ENCODE measurements around the gene UBE2F. TPM values are rescaled to one million over a fixed set of nuclear protein-coding genes. Genes with fewer than 3 reads are reported as not detected.
A peak's percentile ranks its signal among the peaks of the same experiment; 100 is the strongest.
"Not testable (repeated sequence)": the region's sequence is repeated elsewhere in the genome, so short reads cannot be mapped to it uniquely, and the experiment has no call there.

Gene UBE2F
- total and polyA plus RNA-seq, 2 of the 13 experiments (the other 11 are each of a cell fraction or from before 2014, with no cell fraction given): 35.4 to 73.1 TPM

DNA sequence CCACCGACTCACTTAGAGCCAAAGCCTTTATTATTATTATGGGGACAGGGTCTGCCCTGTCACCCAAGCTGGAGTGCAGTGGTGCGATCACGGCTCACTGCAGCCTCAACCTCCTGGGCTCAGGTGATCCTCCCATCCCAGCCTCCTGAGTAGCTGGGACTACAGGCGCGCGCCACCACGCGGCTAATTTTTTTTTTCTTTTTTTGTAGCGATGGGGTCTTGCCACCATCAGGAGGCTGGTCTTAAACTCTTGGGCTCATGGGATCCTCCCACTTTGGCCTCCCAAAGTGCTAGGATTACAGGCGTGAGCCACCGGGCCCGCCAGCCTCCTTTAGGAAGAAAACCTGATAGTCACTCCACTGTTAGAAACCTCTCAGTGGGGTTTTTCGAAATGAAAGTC lies 970 bp upstream of the UBE2F start:
- Histone ChIP-seq H3K4me3 (replicated peaks in 1 of 3; ENCODE audit: insufficient read depth in 1 of 3, low read depth in 2 of 3, low read length in 3 of 3) (peak overlapping the region; percentile 72 to 89 (median 78)), H3K9me3 (ENCODE audit: low read length) (peaks cover 15% of the 10 kb centered on the region), H3K4me1 (ENCODE audit: insufficient read depth, low read length) (peaks cover 43% of the 10 kb centered on the region), H3K79me2 (ENCODE audit: insufficient read depth, low read length) (peaks cover 36% of the 10 kb centered on the region), H4K20me1 (ENCODE audit: insufficient read depth, low read length) (peaks cover 24% of the 10 kb centered on the region), H3K27me3 (ENCODE audit: control insufficient read depth in 1 of 2, insufficient read depth in 2 of 2, low read length in 2 of 2) (peaks cover 0 to 25% of the 10 kb centered on the region in 2 experiments; a peak in 3 of 5 replicates), H3K9ac (ENCODE audit: insufficient read depth, low read depth, low read length) (peak overlapping the region; percentile 67), H3K4me2 (ENCODE audit: low read depth, low read length) (peak overlapping the region; percentile 88), H2AFZ (ENCODE audit: low read length) (peak overlapping the region; percentile 29)
- DNase-seq (ENCODE audit: low spot score); CTCF ChIA-PET (ENCODE audit: low intra/inter-chr PET ratio, low total read pairs); H3K36me3 ChIP-seq (replicated peaks in 1 of 2; ENCODE audit: control insufficient read depth in 1 of 2, insufficient read depth in 2 of 2, low read length in 2 of 2); BruUV-seq (replicated peaks); FAIRE-seq; ATAC-seq; H3K27ac ChIP-seq (ENCODE audit: extremely low read length, insufficient read depth, low read length); POLR2A ChIA-PET; TF ChIP-seq LCORL (IDR thresholded peaks at IDR 0.05): not testable (repeated sequence)
- TF ChIP-seq, protein P1, sequence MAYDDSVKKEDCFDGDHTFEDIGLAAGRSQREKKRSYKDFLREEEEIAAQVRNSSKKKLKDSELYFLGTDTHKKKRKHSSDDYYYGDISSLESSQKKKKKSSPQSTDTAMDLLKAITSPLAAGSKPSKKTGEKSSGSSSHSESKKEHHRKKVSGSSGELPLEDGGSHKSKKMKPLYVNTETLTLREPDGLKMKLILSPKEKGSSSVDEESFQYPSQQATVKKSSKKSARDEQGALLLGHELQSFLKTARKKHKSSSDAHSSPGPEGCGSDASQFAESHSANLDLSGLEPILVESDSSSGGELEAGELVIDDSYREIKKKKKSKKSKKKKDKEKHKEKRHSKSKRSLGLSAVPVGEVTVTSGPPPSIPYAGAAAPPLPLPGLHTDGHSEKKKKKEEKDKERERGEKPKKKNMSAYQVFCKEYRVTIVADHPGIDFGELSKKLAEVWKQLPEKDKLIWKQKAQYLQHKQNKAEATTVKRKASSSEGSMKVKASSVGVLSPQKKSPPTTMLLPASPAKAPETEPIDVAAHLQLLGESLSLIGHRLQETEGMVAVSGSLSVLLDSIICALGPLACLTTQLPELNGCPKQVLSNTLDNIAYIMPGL (CRISPR knock-in tag; IDR thresholded peaks at IDR 0.05; ENCODE audit: borderline replicate concordance in 1 of 2, low read depth in 1 of 2): 0 out of 4 replicates have a peak, but pooled peaks of 1 of the 2 experiments have one; percentile 2
- TF ChIP-seq ZNF674 (CRISPR knock-in tag; IDR thresholded peaks at IDR 0.05; ENCODE audit: low read depth) (0 out of 2 replicates have a peak, but pooled peaks have one; percentile 9), ZNF776 (CRISPR knock-in tag; IDR thresholded peaks at IDR 0.05) (0 out of 2 replicates have a peak, but pooled peaks have one; percentile 4), LCORL (CRISPR knock-in tag; IDR thresholded peaks at IDR 0.05) (0 out of 2 replicates have a peak, but pooled peaks have one; percentile 2), ZNF292 (CRISPR knock-in tag; IDR thresholded peaks at IDR 0.05; ENCODE audit: borderline replicate concordance, low read depth) (0 out of 2 replicates have a peak, but pooled peaks have one; percentile 0)
- TF ChIP-seq, protein P2, sequence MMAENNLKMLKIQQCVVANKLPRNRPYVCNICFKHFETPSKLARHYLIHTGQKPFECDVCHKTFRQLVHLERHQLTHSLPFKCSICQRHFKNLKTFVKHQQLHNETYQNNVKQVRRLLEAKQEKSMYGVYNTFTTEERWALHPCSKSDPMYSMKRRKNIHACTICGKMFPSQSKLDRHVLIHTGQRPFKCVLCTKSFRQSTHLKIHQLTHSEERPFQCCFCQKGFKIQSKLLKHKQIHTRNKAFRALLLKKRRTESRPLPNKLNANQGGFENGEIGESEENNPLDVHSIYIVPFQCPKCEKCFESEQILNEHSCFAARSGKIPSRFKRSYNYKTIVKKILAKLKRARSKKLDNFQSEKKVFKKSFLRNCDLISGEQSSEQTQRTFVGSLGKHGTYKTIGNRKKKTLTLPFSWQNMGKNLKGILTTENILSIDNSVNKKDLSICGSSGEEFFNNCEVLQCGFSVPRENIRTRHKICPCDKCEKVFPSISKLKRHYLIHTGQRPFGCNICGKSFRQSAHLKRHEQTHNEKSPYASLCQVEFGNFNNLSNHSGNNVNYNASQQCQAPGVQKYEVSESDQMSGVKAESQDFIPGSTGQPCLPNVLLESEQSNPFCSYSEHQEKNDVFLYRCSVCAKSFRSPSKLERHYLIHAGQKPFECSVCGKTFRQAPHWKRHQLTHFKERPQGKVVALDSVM (CRISPR knock-in tag; IDR thresholded peaks at IDR 0.05): peak; percentile 85
- WGBS (ENCODE audit: low lambda C conversion rate): 68% methylated on average over 13 of the region's 13 CpGs
- in situ Hi-C loops (cut with HindIII; ENCODE audit: extremely low pct_ligation_motif_present, low pct_unique_long_range_greater_than_20kb) (loop anchor here (5.0 kb wide), 1 partner anchor 96 kb away; the partner anchor contains the start of gene SCLY), intact Hi-C loops (cut with micrococcal nuclease; ENCODE audit: unreplicated experiment) (loop anchor here (1.0 to 5.0 kb wide), 3 partner anchors 10 to 141 kb away; partner anchors contain the start of gene SCLY)
